Naive B cell (primary cell): ENCODE measurements around the gene R3HDML. TPM values are rescaled to one million over a fixed set of nuclear protein-coding genes. Genes with fewer than 3 reads are reported as not detected.

Source experiments
- ATAC-seq, 2 donors: fragments of 150-1000 bp; cut with Tn5 transposase; 2 replicates each; pipeline ENCODE4 v1.10.0; 2021; ENCODE audit warnings: low read depth in 2 of 2, mild to moderate bottlenecking in 2 of 2, moderate library complexity in 2 of 2
- DNase-seq: peaks from one replicate; pipeline ENCODE4 v3.0.0; 2022
- H3K27ac Mint-ChIP-seq, 6 donors: one replicate each; pipeline ENCODE4 v1.8.0; 2020 to 2022; ENCODE audit warnings: mild to moderate bottlenecking in 6 of 6, mixed read lengths in 6 of 6, moderate library complexity in 5 of 6, inconsistent platforms in 2 of 6
- H3K27me3 Mint-ChIP-seq, 3 donors: one replicate each; pipeline ENCODE4 v1.8.0; 2021 to 2022; ENCODE audit warnings: mixed read lengths in 3 of 3, mild to moderate bottlenecking in 1 of 3
- H3K36me3 Mint-ChIP-seq, 2 donors: one replicate each; pipeline ENCODE4 v1.8.0; 2020 to 2022; ENCODE audit warnings: mixed read lengths in 2 of 2, inconsistent platforms in 1 of 2, mild to moderate bottlenecking in 1 of 2
- H3K4me1 Mint-ChIP-seq, 3 donors: one replicate each; pipeline ENCODE4 v1.8.0; 2020 to 2022; ENCODE audit warnings: mixed read lengths in 3 of 3, inconsistent platforms in 1 of 3, mild to moderate bottlenecking in 1 of 3, moderate library complexity in 1 of 3
- H3K4me3 Mint-ChIP-seq, 8 donors: one replicate each; pipeline ENCODE4 v1.8.0; 2020 to 2022; ENCODE audit warnings: mild to moderate bottlenecking in 8 of 8, mixed read lengths in 8 of 8, moderate library complexity in 8 of 8, inconsistent platforms in 2 of 8
- H3K9me3 Mint-ChIP-seq, 7 donors: one replicate each; pipeline ENCODE4 v1.8.0; 2020 to 2022; ENCODE audit warnings: mixed read lengths in 7 of 7, mild to moderate bottlenecking in 5 of 7, inconsistent platforms in 2 of 7, moderate library complexity in 1 of 7
- polyA plus RNA-seq, 6 donors: library from polyadenylated mRNA; unstranded; fragments of 300-500 nt; fragmentation: Illumina TruSeq; gene quantifications; one replicate each; pipeline ENCODE4 v1.2.3, GENCODE V29; 2021; ENCODE audit warnings: low read depth in 6 of 6

The R3HDML gene
- polyA plus RNA-seq, 6 donors from 2014 or later: not detected

- Mint-ChIP-seq H3K4me3 (no peak overlapping the region), H3K36me3 (no peaks in the 10 kb centered on the region), H3K9me3 (peaks cover 0 to 1% (median 0%) of the 10 kb centered on the region in 7 donors), H3K4me1 (no peaks in the 10 kb centered on the region), H3K27me3 (peaks cover 31 to 49% (median 36%) of the 10 kb centered on the region in 3 donors), H3K27ac (peak overlapping the region in 2 of 6 donors; percentile 22 to 53)
- DNase-seq (no peak), ATAC-seq (no peak)
Observed at GRCh38 chr20:44357555-44358125, 20.8 kb downstream of the R3HDML start.

DNA sequence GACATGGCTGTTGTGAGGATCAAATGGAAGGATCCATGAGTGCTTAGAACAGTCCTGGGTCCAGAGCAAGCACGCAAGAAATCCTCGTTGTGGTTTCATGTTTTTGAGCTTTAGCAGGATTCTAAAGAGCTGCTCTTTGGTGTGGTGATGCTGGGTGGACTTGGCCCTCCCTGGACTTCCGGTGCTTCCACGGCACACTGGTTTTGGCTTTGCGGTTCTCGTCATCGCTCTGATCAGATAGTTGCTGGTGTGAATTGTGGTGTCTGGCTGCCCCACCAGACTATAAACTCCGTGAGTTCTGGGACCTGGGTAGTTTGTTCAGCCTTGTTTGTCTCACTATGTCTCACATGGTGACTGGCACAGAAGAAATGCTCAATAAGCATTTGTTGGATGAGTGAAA lies 21.9 kb downstream of the R3HDML start:
- Mint-ChIP-seq H3K4me3 (no peak overlapping the region), H3K27ac (no peak overlapping the region), H3K27me3 (peaks cover 34 to 47% (median 39%) of the 10 kb centered on the region in 3 donors), H3K36me3 (no peaks in the 10 kb centered on the region), H3K4me1 (no peaks in the 10 kb centered on the region), H3K9me3 (peaks cover 0 to 1% (median 0%) of the 10 kb centered on the region in 7 donors)
- DNase-seq: no peak
- ATAC-seq: no peak

- DNase-seq: no peak
- peaks cover 33 to 40% (median 34%) of the 10 kb centered on the region in 3 donors for H3K27me3 Mint-ChIP-seq
- peak overlapping the region in 2 of 6 donors; percentile 0 to 14 for H3K27ac Mint-ChIP-seq
- no peaks in the 10 kb centered on the region for H3K9me3 Mint-ChIP-seq
- ATAC-seq: no peak
- no peaks in the 10 kb centered on the region for H3K4me1 Mint-ChIP-seq
- H3K36me3 Mint-ChIP-seq: no peaks in the 10 kb centered on the region
- H3K4me3 Mint-ChIP-seq: no peak overlapping the region
Observed at GRCh38 chr20:44360221-44360620, 23.4 kb downstream of the R3HDML start.

GRCh38 chr20:44361021-44361420 lies 24.2 kb downstream of the R3HDML start:
- Mint-ChIP-seq H3K4me1 (no peaks in the 10 kb centered on the region), H3K4me3 (no peak overlapping the region), H3K9me3 (no peaks in the 10 kb centered on the region), H3K36me3 (no peaks in the 10 kb centered on the region), H3K27me3 (peaks cover 27 to 36% (median 33%) of the 10 kb centered on the region in 3 donors), H3K27ac (no peak overlapping the region)
- ATAC-seq: no peak
- no peak for DNase-seq

- Mint-ChIP-seq H3K27me3 (peaks cover 23 to 27% (median 24%) of the 10 kb centered on the region in 3 donors), H3K9me3 (no peaks in the 10 kb centered on the region), H3K36me3 (no peaks in the 10 kb centered on the region), H3K4me1 (no peaks in the 10 kb centered on the region), H3K27ac (no peak overlapping the region), H3K4me3 (no peak overlapping the region)
- no peak for DNase-seq
- ATAC-seq: no peak
Observed at GRCh38 chr20:44362466-44362940, 25.7 kb downstream of the R3HDML start.

DNA sequence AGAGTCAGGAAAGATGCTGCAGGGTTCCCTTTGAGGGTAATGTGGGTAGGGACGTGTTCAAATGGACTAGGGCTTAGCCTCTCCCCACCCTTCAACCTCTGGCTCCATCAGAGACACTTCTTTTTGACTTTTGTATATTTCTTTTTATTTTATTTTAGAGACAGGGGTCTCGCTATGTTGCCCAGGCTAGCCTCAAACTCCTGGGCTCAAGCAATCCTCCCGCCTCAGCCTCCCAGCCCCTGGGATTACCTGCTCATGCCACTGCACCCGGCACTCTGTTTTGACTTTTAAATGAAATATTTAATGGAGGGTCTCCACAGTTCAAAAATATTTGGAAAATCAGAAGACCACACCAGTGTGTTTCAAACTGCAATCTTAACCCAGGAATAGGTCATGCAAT lies 27.2 kb downstream of the R3HDML start:
- ATAC-seq: no peak
- H3K27me3 Mint-ChIP-seq: peaks cover 16 to 23% (median 21%) of the 10 kb centered on the region in 3 donors

GRCh38 chr20:44364780-44365179 lies 27.9 kb downstream of the R3HDML start:
- Mint-ChIP-seq H3K4me1 (no peaks in the 10 kb centered on the region), H3K4me3 (no peak overlapping the region), H3K27me3 (peaks cover 15 to 22% (median 15%) of the 10 kb centered on the region in 3 donors), H3K27ac (no peak overlapping the region), H3K9me3 (no peaks in the 10 kb centered on the region), H3K36me3 (no peaks in the 10 kb centered on the region)
- no peak for DNase-seq
- no peak for ATAC-seq

More for the DNA sequence above, 27.2 kb downstream of the R3HDML start:
- no peak overlapping the region for H3K27ac Mint-ChIP-seq
- H3K4me1 Mint-ChIP-seq: no peaks in the 10 kb centered on the region
- no peaks in the 10 kb centered on the region for H3K9me3 Mint-ChIP-seq
- DNase-seq: no peak
- H3K4me3 Mint-ChIP-seq: no peak overlapping the region
- H3K36me3 Mint-ChIP-seq: no peaks in the 10 kb centered on the region

DNA sequence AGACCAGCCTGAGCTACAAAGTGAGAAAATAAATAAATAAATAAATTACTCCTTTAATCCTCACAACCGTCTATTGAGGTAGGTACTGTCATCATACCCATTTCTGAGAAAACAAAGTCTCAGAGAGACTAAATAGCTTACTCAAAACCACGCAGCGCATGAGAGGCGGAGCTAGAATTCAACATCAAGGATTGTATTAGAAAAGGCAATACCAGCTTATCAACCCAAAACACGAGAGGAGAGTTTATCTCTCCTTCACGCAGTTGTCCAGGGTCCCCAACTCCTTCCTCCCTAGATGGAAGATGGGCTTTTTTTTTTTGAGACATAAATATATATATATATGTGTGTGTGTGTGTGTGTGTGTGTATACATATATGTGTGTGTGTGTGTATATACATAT lies 30.9 kb downstream of the R3HDML start:
- H3K9me3 Mint-ChIP-seq: peaks cover 0 to 3% (median 0%) of the 10 kb centered on the region in 7 donors
- ATAC-seq (no peak), DNase-seq (no peak)
- no peaks in the 10 kb centered on the region for H3K4me1 Mint-ChIP-seq
- H3K36me3 Mint-ChIP-seq: no peaks in the 10 kb centered on the region
- no peak overlapping the region for H3K27ac Mint-ChIP-seq
- H3K4me3 Mint-ChIP-seq: no peak overlapping the region
- H3K27me3 Mint-ChIP-seq: peaks cover 0 to 19% (median 5%) of the 10 kb centered on the region in 3 donors

- ATAC-seq (no peak), DNase-seq (no peak)
- Mint-ChIP-seq H3K4me1 (no peaks in the 10 kb centered on the region), H3K36me3 (no peaks in the 10 kb centered on the region), H3K4me3 (no peak overlapping the region), H3K9me3 (peaks cover 0 to 9% (median 2%) of the 10 kb centered on the region in 7 donors), H3K27ac (no peak overlapping the region), H3K27me3 (peaks cover 0 to 30% (median 9%) of the 10 kb centered on the region in 3 donors)
Observed at GRCh38 chr20:44370639-44371218, 33.9 kb downstream of the R3HDML start.

- ATAC-seq: no peak
- no peaks in the 10 kb centered on the region for H3K36me3 Mint-ChIP-seq
- no peaks in the 10 kb centered on the region for H3K9me3 Mint-ChIP-seq
- no peak for DNase-seq
- H3K27me3 Mint-ChIP-seq: peaks cover 20 to 31% (median 25%) of the 10 kb centered on the region in 3 donors
- H3K4me1 Mint-ChIP-seq: peaks cover 2 to 7% (median 5%) of the 10 kb centered on the region in 3 donors
- peak overlapping the region in 1 of 8 donors; percentile 9 for H3K4me3 Mint-ChIP-seq
- H3K27ac Mint-ChIP-seq: no peak overlapping the region
Observed at GRCh38 chr20:44382641-44383040, 45.8 kb downstream of the R3HDML start.

DNA sequence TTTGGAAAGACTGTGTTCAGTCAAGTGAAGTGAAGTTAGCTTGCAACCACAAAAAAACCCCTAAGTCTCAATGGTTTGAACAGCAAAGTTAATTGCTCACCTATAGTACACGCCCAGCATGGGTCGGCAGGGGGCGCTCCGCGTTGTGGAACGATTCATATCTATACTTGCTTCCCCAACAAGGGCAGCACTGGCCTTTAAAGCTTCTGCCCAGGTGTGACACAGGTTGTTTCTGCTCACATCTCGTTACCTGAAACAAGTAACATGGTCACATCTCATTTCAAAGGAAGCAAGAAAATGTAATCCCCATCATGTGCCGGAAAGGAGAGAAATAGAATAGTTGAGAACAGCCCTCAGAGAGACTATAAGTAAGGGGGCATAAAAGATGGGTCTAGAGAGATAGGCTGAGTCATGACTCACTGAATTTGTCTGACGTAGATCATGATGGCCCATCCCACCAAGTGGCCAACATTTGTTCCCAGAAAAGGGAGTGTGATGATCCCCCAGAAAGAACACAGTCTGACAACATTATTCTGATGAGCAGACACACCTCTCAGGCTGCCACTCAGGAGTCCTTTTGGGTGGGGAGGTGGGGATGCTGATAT lies 47.7 kb downstream of the R3HDML start:
- Mint-ChIP-seq H3K4me3 (no peak overlapping the region), H3K27me3 (peaks cover 17 to 44% (median 40%) of the 10 kb centered on the region in 3 donors), H3K27ac (no peak overlapping the region), H3K9me3 (no peaks in the 10 kb centered on the region), H3K4me1 (peaks cover 11 to 18% (median 13%) of the 10 kb centered on the region in 3 donors), H3K36me3 (no peaks in the 10 kb centered on the region)
- peak; percentile 77 to 82 for ATAC-seq
- peak; percentile 64 for DNase-seq

- ATAC-seq (peak; percentile 73 to 77), DNase-seq (peak; percentile 35)
- H3K36me3 Mint-ChIP-seq: no peaks in the 10 kb centered on the region
- no peaks in the 10 kb centered on the region for H3K9me3 Mint-ChIP-seq
- H3K4me1 Mint-ChIP-seq: peaks cover 11 to 18% (median 13%) of the 10 kb centered on the region in 3 donors
- H3K27ac Mint-ChIP-seq: peak overlapping the region in 1 of 6 donors; percentile 12
- H3K27me3 Mint-ChIP-seq: peaks cover 4 to 51% (median 34%) of the 10 kb centered on the region in 3 donors
- no peak overlapping the region for H3K4me3 Mint-ChIP-seq
Observed at GRCh38 chr20:44388466-44389023, 51.7 kb downstream of the R3HDML start.

GRCh38 chr20:44389871-44390270 lies 53.0 kb downstream of the R3HDML start:
- Mint-ChIP-seq H3K9me3 (no peaks in the 10 kb centered on the region), H3K27me3 (peaks cover 4 to 52% (median 34%) of the 10 kb centered on the region in 3 donors), H3K4me1 (peaks cover 11 to 18% (median 11%) of the 10 kb centered on the region in 3 donors), H3K27ac (peak overlapping the region in 1 of 6 donors; percentile 57), H3K36me3 (no peaks in the 10 kb centered on the region), H3K4me3 (no peak overlapping the region)
- no peak for ATAC-seq
- DNase-seq: no peak
